ENCODE measurements around the gene MFF. TPM values are rescaled to one million over a fixed set of nuclear protein-coding genes. Genes with fewer than 3 reads are reported as not detected.
A peak's percentile ranks its signal among the peaks of the same experiment; 100 is the strongest.

MFF gene
- total RNA-seq, 8 experiments from 2014 or later: 74.7 to 112 (median 98.4) TPM

DNA sequence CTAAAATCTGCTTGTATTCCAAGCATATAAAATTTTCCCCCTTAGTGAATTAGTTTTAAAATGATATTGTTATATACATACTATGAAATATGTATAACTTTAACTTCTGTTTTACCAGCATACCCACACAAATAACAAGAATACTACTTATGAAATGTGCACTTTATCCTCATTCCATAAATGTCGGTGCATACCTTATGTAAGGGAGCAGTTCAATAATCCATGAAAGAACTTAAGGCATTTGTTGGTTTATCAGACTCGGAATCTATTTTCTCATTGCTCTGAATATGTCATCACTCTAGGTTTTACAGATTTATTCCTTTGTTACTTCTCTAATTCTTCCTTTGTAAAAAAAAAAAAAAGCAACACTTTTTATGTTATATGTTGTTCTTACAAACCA is 12.5 kb upstream of the MFF start:
- in situ Hi-C loops (cut with MboI; ENCODE audit: low pct_unique_long_range_greater_than_20kb in 2 of 9, low sequenced_read_pairs in 9 of 9, unreplicated experiment in 9 of 9): no loop called here
- 21 to 100% (median 50%) methylated on average over 1 to 2 of the region's 2 CpGs; no CpG with 5 or more reads in 2 of the 10 experiments for WGBS, 10 experiments
- ATAC-seq (replicated peaks in 6 of 8): no peak
- H3K4me3 ChIP-seq: no peak overlapping the region
- H3K27ac ChIP-seq: no peak overlapping the region
- no peaks in the 10 kb centered on the region for H3K4me1 ChIP-seq (replicated peaks in 1 of 2)

DNA sequence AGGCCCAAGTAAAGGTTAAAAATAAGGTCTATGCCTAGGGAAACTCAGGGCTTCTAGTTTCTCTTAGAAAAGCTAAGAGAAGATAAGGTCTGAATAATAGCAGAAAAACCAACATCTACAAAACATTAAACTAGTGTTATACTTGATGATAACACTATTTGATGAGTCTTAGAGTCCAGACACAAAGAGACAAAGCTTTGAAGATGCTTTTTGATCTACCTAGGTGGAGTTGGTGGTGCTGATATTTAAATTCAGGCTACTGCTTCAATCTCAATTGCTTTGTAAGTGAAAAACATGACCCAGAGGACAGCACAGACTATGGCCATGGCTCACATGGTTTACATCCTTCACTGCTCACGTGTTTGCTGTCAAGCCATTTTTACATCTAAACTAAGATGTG is 11.7 kb upstream of the MFF start:
- no peak for ATAC-seq (replicated peaks in 6 of 8)
- Histone ChIP-seq H3K4me1 (replicated peaks in 1 of 2) (no peaks in the 10 kb centered on the region), H3K27ac (no peak overlapping the region), H3K4me3 (no peak overlapping the region)
- 40 to 83% (median 83%) methylated on average over 1 of the region's 1 CpG; no CpG with 5 or more reads in 6 of the 10 experiments for WGBS, 10 experiments
- in situ Hi-C loops (cut with MboI; ENCODE audit: low pct_unique_long_range_greater_than_20kb in 2 of 9, low sequenced_read_pairs in 9 of 9, unreplicated experiment in 9 of 9): no loop called here

DNA sequence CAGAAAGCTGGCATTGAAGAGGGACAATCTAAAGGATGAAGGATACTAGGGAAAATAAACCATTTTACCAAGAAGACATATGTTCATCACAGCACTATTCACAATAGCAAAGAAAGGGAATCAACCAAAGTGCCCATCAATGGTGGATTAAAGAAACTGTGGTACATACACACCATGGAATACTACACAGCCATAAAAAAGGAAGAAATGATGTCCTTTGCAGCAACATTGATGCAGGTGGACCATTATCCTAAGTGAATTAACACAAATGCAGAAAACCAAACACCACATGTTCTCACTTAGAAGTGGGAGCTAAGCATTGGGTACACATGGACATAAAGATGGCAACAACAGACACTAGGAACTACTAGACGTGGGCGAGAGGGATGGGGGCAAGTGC is 7.2 kb upstream of the MFF start:
- no peak for ATAC-seq (replicated peaks in 6 of 8)
- no CpG with 5 or more reads among the region's 2 CpGs for WGBS, 10 experiments
- in situ Hi-C loops (cut with MboI; ENCODE audit: low pct_unique_long_range_greater_than_20kb in 2 of 9, low sequenced_read_pairs in 9 of 9, unreplicated experiment in 9 of 9): no loop called here
- Histone ChIP-seq H3K27ac (no peak overlapping the region), H3K4me3 (no peak overlapping the region), H3K4me1 (replicated peaks in 1 of 2) (no peaks in the 10 kb centered on the region)

DNA sequence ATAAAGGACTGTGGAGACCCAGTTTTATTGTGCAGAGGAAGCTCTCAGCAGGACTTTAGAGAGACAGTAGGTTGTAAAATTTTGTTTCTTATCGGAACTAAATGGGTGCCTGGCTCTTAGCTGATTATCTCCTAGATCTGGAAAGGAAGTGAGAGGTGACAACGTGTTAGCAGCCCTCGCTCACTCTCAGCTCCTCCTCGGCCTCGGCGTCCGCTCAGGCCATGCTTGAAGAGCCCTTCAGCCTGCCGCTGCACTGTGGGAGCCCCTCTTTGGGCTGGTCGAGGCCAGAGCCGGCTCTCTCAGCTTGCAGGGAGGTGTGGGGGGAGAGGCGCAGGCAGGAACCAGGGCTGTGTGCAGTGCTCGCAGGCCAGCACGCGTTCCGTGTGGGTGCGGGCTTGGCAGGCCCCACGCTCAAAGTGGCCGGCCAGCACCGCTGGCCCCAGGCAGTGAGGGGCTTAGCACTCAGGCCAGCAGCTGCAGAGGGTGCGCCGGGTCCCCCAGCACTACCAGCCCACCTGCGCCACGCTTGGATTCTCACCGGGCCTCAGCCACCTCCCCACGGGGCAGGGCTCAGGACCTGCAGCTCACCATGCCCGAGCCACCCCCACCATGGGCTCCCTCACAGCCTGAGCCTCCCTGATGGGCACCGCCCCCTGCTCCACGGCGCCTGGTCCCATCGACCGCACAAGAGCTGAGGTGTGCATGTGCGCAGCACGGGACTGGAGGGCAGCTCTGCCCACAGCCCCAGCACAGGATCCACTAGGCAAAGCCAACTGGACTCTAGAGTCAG is 4.6 kb upstream of the MFF start:
- in situ Hi-C loops (cut with MboI; ENCODE audit: low pct_unique_long_range_greater_than_20kb in 2 of 9, low sequenced_read_pairs in 9 of 9, unreplicated experiment in 9 of 9): no loop called here
- Histone ChIP-seq H3K4me3 (no peak overlapping the region), H3K27ac (no peak overlapping the region), H3K4me1 (replicated peaks in 1 of 2) (peaks cover 8 to 9% of the 10 kb centered on the region in 2 donors)
- ATAC-seq (replicated peaks in 6 of 8): no peak
- 43 to 100% (median 87%) methylated on average over 1 to 6 of the region's 33 CpGs; no CpG with 5 or more reads in 2 of the 10 experiments for WGBS, 10 experiments

DNA sequence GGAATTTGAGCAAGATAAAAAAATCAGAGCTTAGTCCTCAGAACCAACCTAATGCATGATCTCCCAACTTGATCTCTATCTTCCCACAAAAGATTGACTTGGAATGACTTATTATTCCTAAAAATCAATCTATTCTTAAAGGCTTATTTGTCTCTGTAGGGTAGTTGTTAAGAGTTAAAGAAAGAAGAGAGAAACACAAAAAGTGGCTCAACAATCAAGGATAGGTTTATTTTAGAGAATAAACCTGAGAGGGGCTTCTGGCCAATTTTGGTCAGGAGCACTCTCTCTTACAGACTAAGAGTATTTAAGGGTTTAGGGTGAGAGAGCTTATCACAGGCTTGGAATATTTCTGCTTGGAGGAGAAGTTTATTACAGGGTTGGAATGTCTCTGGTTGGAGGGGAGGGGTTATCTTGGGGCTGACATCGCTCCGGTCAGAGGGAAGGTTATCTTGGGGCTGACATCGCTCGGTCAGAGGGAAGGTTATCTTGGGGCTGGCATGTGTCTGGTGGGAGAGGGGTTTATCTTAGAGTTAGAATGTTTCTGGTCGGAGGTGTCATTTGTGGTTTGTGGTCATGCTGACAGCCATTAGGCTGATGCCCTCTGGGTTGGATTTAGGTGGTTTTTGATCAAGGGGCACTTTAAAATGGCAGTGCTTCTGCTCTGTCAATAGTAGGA is 2.4 kb upstream of the MFF start:
- ATAC-seq (replicated peaks in 6 of 8): no peak
- no peak overlapping the region for H3K27ac ChIP-seq
- in situ Hi-C loops (cut with MboI; ENCODE audit: low pct_unique_long_range_greater_than_20kb in 2 of 9, low sequenced_read_pairs in 9 of 9, unreplicated experiment in 9 of 9): no loop called here
- H3K4me3 ChIP-seq: no peak overlapping the region
- peaks cover 8 to 24% of the 10 kb centered on the region in 2 donors for H3K4me1 ChIP-seq (replicated peaks in 1 of 2)
- 75 to 100% (median 93%) methylated on average over 1 to 5 of the region's 5 CpGs; no CpG with 5 or more reads in 3 of the 10 experiments for WGBS, 10 experiments

DNA sequence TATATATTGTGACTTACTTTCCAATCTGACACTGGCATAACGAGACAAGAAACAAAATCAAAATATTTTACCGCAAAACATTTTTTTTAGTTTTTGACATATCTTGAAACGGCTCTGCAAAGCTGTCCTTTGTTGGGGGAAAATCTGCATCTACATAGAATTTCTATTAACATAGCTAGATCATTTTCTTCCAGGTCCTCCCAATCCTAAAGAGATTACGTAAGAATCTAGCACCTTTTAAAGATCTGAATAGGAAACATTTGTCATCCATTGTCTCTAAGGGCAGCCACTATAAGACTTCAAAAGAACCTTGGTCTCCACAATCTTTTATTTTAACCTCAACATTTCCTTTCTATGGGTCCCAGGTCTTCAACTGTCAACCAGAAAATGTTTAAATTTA is 1.2 kb upstream of the MFF start:
- H3K4me1 ChIP-seq (replicated peaks in 1 of 2): peaks cover 8 to 27% of the 10 kb centered on the region in 2 donors
- no peak overlapping the region for H3K27ac ChIP-seq
- no peak overlapping the region for H3K4me3 ChIP-seq
- in situ Hi-C loops (cut with MboI; ENCODE audit: low pct_unique_long_range_greater_than_20kb in 2 of 9, low sequenced_read_pairs in 9 of 9, unreplicated experiment in 9 of 9): no loop called here
- WGBS, 10 experiments: 75 to 100% (median 94%) methylated on average over 1 to 4 of the region's 4 CpGs
- no peak for ATAC-seq (replicated peaks in 6 of 8)

DNA sequence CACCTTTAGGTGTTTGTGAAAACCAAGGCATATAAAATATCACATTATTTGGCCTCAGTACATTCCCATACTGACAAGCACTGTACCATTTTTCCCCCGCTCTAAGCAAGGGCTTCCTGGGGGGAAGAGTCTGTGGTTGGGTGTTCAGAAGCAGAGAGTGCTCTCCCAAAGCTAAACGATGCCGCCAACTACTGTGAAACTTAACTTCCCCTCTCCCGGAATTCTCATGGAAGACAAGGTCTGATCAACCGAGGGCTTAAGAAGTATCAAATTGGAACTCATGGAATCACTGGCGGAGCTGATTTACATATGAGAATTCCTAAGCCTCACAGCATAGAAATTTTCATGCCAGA is 433 bp upstream of the MFF start:
- in situ Hi-C loops (cut with MboI; ENCODE audit: low pct_unique_long_range_greater_than_20kb in 2 of 9, low sequenced_read_pairs in 9 of 9, unreplicated experiment in 9 of 9): no loop called here
- ATAC-seq (replicated peaks in 6 of 8): peak; percentile 10 to 34 (median 18)
- H3K4me3 ChIP-seq: peak overlapping the region; percentile 74 to 99 (median 85)
- H3K4me1 ChIP-seq (replicated peaks in 1 of 2): peaks cover 8 to 27% of the 10 kb centered on the region in 2 donors
- peak overlapping the region; percentile 92 to 98 for H3K27ac ChIP-seq
- 0 to 60% (median 25%) methylated on average over 1 to 6 of the region's 6 CpGs; no CpG with 5 or more reads in 1 of the 10 experiments for WGBS, 10 experiments

DNA sequence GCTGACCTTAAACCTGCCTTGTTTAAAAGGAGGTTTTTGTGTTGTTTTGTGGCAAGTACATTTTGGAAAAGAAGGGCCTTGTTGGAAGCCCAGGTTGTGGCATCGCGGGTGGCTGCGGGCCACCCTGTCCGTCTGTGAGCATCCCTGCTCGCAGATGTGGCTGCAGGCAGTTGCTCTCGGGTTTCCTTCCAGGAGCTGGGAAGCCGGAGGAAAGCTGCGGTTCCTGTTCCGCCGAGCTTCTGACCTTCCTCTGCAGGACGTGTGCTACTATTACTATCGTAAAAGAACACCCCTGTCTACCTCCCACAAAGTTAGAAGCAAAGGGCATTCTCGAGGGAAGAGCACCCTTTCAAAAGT is 766 bp downstream of the MFF start:
- peaks cover 8 to 27% of the 10 kb centered on the region in 2 donors for H3K4me1 ChIP-seq (replicated peaks in 1 of 2)
- peak overlapping the region; percentile 74 to 99 (median 85) for H3K4me3 ChIP-seq
- ATAC-seq (replicated peaks in 6 of 8): peak; percentile 4 to 35 (median 10)
- WGBS, 10 experiments: 0 to 2% (median 0%) methylated on average over 1 to 11 of the region's 13 CpGs; no CpG with 5 or more reads in 2 of the 10 experiments
- in situ Hi-C loops (cut with MboI; ENCODE audit: low pct_unique_long_range_greater_than_20kb in 2 of 9, low sequenced_read_pairs in 9 of 9, unreplicated experiment in 9 of 9): no loop called here
- peak overlapping the region; percentile 92 to 98 for H3K27ac ChIP-seq

DNA sequence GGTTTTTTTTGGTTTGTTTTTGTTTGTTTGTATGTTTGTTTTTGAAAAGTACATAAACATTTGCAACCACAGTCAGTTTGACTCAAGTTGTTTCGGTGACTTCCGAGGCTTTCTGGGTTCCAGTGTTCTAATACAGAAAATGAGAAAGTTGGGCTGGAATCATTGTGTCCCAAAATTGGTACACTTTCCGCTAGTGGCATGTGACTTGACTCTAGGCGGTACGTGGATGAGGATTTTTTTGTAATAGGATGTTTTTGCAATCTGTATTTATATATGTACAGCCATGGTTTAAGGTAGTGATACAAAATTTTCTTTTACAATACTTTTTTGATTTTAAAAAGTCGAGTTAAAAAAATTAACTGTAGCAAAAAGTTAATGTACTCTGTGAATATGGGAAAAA is 1.7 kb downstream of the MFF start:
- Histone ChIP-seq H3K4me3 (peak overlapping the region in 3 of 5 donors; percentile 85 to 89 (median 85)), H3K27ac (no peak overlapping the region), H3K4me1 (replicated peaks in 1 of 2) (peaks cover 8 to 27% of the 10 kb centered on the region in 2 donors)
- 66 to 100% (median 88%) methylated on average over 2 to 6 of the region's 6 CpGs for WGBS, 10 experiments
- no peak for ATAC-seq (replicated peaks in 6 of 8)
- in situ Hi-C loops (cut with MboI; ENCODE audit: low pct_unique_long_range_greater_than_20kb in 2 of 9, low sequenced_read_pairs in 9 of 9, unreplicated experiment in 9 of 9): no loop called here

DNA sequence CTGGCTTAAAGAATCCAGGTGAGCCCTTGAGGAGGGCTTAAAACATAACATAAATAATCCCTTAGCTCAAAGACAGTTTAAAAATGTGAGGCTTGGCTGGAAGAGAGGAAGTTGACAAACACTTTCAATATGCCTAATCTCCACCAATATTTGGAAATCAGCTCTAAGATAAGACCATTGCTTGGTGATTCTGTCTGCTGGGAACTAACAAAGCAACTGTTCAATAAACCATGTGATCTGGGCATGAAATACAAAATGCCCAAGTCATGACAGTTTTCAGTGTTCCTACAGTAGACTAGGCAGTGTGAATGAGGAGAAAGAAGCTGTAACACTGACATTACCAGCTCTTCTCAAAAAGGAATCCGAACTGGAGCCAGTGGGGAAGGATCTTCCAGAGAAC is 10.7 kb downstream of the MFF start:
- H3K4me3 ChIP-seq: no peak overlapping the region
- no peak for ATAC-seq (replicated peaks in 6 of 8)
- H3K4me1 ChIP-seq (replicated peaks in 1 of 2): no peaks in the 10 kb centered on the region
- H3K27ac ChIP-seq: no peak overlapping the region
- in situ Hi-C loops (cut with MboI; ENCODE audit: low pct_unique_long_range_greater_than_20kb in 2 of 9, low sequenced_read_pairs in 9 of 9, unreplicated experiment in 9 of 9): no loop called here
- WGBS, 10 experiments: 80 to 100% (median 100%) methylated on average over 1 of the region's 1 CpG; no CpG with 5 or more reads in 1 of the 10 experiments

DNA sequence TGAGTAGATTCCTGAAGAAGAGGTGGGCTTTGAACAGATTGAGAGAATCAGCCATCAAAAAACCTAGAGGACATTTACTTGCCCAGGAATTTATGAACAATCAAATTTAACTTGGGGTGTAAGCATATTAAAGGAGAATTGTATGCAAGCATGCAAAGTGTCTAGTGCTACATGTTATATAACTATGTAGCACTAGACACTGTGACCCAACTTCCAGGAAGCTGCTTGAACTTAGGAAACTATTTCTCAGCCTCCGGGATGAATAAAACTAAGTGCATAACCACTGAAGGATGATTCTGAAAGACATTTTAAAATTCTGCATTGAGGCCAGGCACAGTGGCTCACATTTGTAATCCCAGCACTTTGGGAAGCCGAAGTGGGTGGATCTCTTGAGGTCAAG is 12.4 kb downstream of the MFF start:
- peak in 2 of 8 experiments; percentile 71 to 92 for ATAC-seq (replicated peaks in 6 of 8)
- no peak overlapping the region for H3K27ac ChIP-seq
- in situ Hi-C loops (cut with MboI; ENCODE audit: low pct_unique_long_range_greater_than_20kb in 2 of 9, low sequenced_read_pairs in 9 of 9, unreplicated experiment in 9 of 9): no loop called here
- no peak overlapping the region for H3K4me3 ChIP-seq
- H3K4me1 ChIP-seq (replicated peaks in 1 of 2): no peaks in the 10 kb centered on the region
- 63 to 100% (median 94%) methylated on average over 1 to 2 of the region's 2 CpGs for WGBS, 10 experiments

DNA sequence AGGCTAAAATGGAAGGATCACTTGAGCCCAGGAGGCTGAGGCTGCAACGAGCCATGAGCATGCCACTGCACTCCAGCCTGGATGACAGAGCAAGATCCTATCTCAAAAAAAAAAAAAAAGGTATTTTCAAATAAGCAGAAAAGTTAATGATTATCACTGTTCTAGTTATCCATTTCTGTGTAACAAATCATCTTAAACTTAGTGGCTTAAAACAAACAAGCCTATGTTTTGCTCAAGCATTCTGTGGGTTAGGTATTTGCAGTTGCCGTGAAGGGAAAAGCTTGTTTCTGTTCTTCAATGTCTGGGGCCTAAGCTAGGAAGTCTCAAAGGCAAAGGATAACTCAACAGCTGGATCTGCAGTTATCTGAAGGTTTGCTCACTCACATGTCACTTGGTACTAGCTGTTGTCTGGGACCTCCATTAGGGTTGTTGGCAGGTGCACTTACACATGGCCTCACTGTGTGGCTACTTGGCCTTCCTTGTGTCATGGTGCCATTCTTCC is 14.1 kb downstream of the MFF start:
- no peak overlapping the region for H3K4me3 ChIP-seq
- no peak for ATAC-seq (replicated peaks in 6 of 8)
- WGBS, 10 experiments: 90 to 100% (median 100%) methylated on average over 1 to 2 of the region's 2 CpGs; no CpG with 5 or more reads in 7 of the 10 experiments
- no peak overlapping the region for H3K27ac ChIP-seq
- H3K4me1 ChIP-seq (replicated peaks in 1 of 2): no peaks in the 10 kb centered on the region
- in situ Hi-C loops (cut with MboI; ENCODE audit: low pct_unique_long_range_greater_than_20kb in 2 of 9, low sequenced_read_pairs in 9 of 9, unreplicated experiment in 9 of 9): no loop called here

DNA sequence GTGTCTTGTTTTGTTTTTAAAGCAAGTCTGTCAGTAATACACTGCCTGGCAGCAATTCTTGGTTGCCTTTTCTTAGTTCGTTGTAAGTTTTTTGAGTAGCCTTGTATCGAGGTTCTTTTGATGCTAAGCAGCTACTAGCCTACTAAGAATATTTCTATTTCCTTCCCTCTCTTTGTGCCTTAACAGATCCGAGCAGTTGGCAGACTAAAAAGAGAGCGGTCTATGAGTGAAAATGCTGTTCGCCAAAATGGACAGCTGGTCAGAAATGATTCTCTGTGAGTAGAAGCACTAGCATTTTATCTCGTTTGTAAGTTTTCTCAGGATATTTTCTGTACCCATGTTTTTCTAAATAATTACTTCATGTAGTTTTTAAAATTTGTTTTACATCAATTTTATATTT is 15.1 kb downstream of the MFF start:
- no peak overlapping the region for H3K4me3 ChIP-seq
- H3K4me1 ChIP-seq (replicated peaks in 1 of 2): no peaks in the 10 kb centered on the region
- in situ Hi-C loops (cut with MboI; ENCODE audit: low pct_unique_long_range_greater_than_20kb in 2 of 9, low sequenced_read_pairs in 9 of 9, unreplicated experiment in 9 of 9): no loop called here
- 62 to 100% (median 81%) methylated on average over 2 to 6 of the region's 6 CpGs; no CpG with 5 or more reads in 1 of the 10 experiments for WGBS, 10 experiments
- ATAC-seq (replicated peaks in 6 of 8): no peak
- H3K27ac ChIP-seq: no peak overlapping the region

Data from motor neuron (in vitro differentiated cells).